Measurements from ENCODE around the gene FGD2.
"Not testable (repeated sequence)": the region's sequence is repeated elsewhere in the genome, so short reads cannot be mapped to it uniquely, and the experiment has no call there.

The FGD2 gene

DNA sequence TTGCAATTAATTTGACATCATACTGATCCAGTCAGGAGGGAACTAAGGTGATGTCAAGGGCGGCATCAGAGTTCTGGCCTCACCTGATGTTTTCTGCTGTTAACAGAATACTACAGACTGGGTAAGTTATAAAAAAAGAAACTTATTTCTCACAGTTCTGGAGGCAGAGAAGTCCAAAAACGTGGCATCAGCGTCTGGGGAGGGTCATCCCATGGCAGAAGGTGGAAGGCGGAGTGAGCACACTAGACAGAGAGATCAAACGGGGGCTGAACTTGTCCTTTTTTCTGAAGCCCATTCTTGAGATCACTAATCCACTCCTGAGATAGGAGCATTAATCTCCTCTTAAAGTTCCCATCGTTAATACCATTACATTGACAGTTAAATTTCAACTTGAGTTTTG, 16.2 kb upstream of the FGD2 start:
- Histone ChIP-seq H3K27ac (ENCODE audit: low read depth, low read length) (no peak overlapping the region), H3K4me3 (ENCODE audit: low read length) (no peak overlapping the region), H3K4me1 (ENCODE audit: control insufficient read depth, low read length) (peaks cover 20% of the 10 kb centered on the region), H3K36me3 (ENCODE audit: control insufficient read depth, low read length) (peaks cover 4% of the 10 kb centered on the region; the same call in 1 of the 2 replicates), H4K20me1 (ENCODE audit: control insufficient read depth, insufficient read depth, low read depth, low read length) (peaks cover 4% of the 10 kb centered on the region; the same call in 1 of the 2 replicates), H3K9me2 (replicated peaks; ENCODE audit: control insufficient read depth, low read length) (no peaks in the 10 kb centered on the region), H3K27me3 (ENCODE audit: control insufficient read depth, low read length) (peaks cover 15% of the 10 kb centered on the region), H3K79me2 (ENCODE audit: control insufficient read depth, low read length) (peaks cover 23% of the 10 kb centered on the region), H3K9me3 (ENCODE audit: control insufficient read depth, insufficient read depth, low read length) (no peaks in the 10 kb centered on the region), H3F3A (ENCODE audit: control insufficient read depth, insufficient read depth) (0 out of 2 replicates have a peak, but pooled peaks cover 5% of the 10 kb centered on the region), H3K4me2 (ENCODE audit: low read length) (no peak overlapping the region)
- TF ChIP-seq CTCF (IDR thresholded peaks at IDR 0.05; ENCODE audit: low read depth, low read length, poor library complexity, severe bottlenecking) (no peak), EZH2phosphoT487 (IDR thresholded peaks at IDR 0.05; ENCODE audit: borderline replicate concordance, low read length) (no peak)

DNA sequence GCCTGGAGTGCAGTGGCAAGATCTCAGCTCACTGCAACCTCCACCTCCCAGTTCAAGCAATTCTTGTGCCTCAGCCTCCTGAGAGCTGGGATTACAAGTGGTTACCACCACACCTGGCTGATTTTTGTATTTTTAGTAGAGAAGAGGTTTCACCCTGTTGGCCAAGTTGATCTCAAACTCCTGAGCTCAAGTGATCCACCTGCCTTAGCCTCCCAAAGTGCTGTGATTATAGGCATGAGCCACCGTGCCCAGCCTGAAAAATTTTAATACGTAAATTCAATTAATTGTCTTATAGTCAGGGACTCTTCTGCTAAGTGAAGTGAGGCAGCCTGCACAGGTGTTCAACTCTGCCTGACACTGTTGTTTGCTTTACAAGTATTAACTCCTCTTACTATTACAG, 15.1 kb upstream of the FGD2 start:
- H4K20me1 ChIP-seq (ENCODE audit: control insufficient read depth, insufficient read depth, low read depth, low read length); H3K4me2 ChIP-seq (ENCODE audit: low read length); H3K27ac ChIP-seq (ENCODE audit: low read depth, low read length); H3K36me3 ChIP-seq (ENCODE audit: control insufficient read depth, low read length); H3K9me3 ChIP-seq (ENCODE audit: control insufficient read depth, insufficient read depth, low read length); H3K4me3 ChIP-seq (ENCODE audit: low read length); H3F3A ChIP-seq (ENCODE audit: control insufficient read depth, insufficient read depth); H3K9me2 ChIP-seq (replicated peaks; ENCODE audit: control insufficient read depth, low read length): not testable (repeated sequence)
- Histone ChIP-seq H3K79me2 (ENCODE audit: control insufficient read depth, low read length) (peaks cover 11% of the 10 kb centered on the region), H3K27me3 (ENCODE audit: control insufficient read depth, low read length) (peaks cover 20% of the 10 kb centered on the region), H3K4me1 (ENCODE audit: control insufficient read depth, low read length) (peaks cover 13% of the 10 kb centered on the region)

DNA sequence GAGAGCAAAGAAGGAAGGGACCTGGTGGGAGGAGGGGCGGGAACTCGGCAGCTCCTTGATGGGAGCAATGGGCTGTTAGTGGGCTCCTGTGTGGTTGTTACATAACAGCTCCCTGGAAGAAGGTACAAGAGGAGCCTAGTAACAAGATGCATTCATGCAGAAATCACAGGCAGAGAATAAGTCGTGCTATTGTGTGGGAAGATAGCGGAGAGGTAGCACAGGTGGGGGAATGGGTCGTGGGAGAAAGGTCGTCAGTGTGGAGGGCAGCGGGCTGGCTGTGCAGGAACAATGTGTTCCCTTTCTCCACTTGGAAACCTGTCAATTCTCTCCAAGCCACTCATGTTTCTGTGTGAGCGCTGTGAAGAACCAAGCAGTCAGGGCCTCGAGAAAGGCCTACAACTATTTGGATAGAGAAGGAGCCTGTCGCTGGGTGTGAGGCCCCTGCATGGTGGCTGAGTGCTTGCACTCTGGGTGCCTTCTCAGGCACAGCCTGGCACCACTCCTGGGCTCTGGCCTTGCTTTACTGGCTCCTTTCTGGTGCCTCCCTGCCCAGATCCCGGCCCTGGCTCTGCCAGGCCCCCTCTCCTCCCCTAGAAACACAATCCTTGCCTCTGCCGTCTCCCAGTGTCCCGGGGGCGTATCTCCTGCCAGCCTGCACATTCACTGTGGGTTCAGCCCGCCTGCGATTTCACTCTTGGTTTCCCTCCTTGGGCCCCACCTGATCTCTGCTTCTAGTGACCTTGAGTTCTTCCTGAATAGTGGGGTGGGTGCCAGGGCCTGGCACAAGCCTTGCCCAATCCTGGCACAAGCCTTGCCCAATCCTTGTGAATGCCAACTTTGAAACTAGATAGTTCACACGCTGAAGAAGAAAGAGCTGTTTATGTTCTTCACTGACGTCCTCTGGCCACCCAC, 7.4 kb upstream of the FGD2 start:
- Histone ChIP-seq H3K27me3 (ENCODE audit: control insufficient read depth, low read length) (peaks cover 8% of the 10 kb centered on the region; the same call in 1 of the 2 replicates), H3K4me3 (ENCODE audit: low read length) (no peak overlapping the region), H3K9me2 (replicated peaks; ENCODE audit: control insufficient read depth, low read length) (no peaks in the 10 kb centered on the region), H3K9me3 (ENCODE audit: control insufficient read depth, insufficient read depth, low read length) (no peaks in the 10 kb centered on the region), H3K79me2 (ENCODE audit: control insufficient read depth, low read length) (no peaks in the 10 kb centered on the region), H3F3A (ENCODE audit: control insufficient read depth, insufficient read depth) (peaks cover 7% of the 10 kb centered on the region), H3K4me2 (ENCODE audit: low read length) (no peak overlapping the region), H3K4me1 (ENCODE audit: control insufficient read depth, low read length) (peaks cover 22% of the 10 kb centered on the region), H4K20me1 (ENCODE audit: control insufficient read depth, insufficient read depth, low read depth, low read length) (no peaks in the 10 kb centered on the region), H3K27ac (ENCODE audit: low read depth, low read length) (no peak overlapping the region), H3K36me3 (ENCODE audit: control insufficient read depth, low read length) (no peaks in the 10 kb centered on the region)
- TF ChIP-seq CTCF (IDR thresholded peaks at IDR 0.05; ENCODE audit: low read depth, low read length, poor library complexity, severe bottlenecking) (no peak), EZH2phosphoT487 (IDR thresholded peaks at IDR 0.05; ENCODE audit: borderline replicate concordance, low read length) (no peak)

GRCh38 chr6:36998723-36999038, 6.8 kb upstream of the FGD2 start:
- Histone ChIP-seq H3K4me1 (ENCODE audit: control insufficient read depth, low read length) (peaks cover 25% of the 10 kb centered on the region), H3K9me3 (ENCODE audit: control insufficient read depth, insufficient read depth, low read length) (no peaks in the 10 kb centered on the region), H3K36me3 (ENCODE audit: control insufficient read depth, low read length) (no peaks in the 10 kb centered on the region), H3K4me2 (ENCODE audit: low read length) (no peak overlapping the region), H3K27ac (ENCODE audit: low read depth, low read length) (no peak overlapping the region), H3K27me3 (ENCODE audit: control insufficient read depth, low read length) (peaks cover 8% of the 10 kb centered on the region; the same call in 1 of the 2 replicates), H3F3A (ENCODE audit: control insufficient read depth, insufficient read depth) (peaks cover 7% of the 10 kb centered on the region), H3K4me3 (ENCODE audit: low read length) (no peak overlapping the region), H4K20me1 (ENCODE audit: control insufficient read depth, insufficient read depth, low read depth, low read length) (no peaks in the 10 kb centered on the region), H3K79me2 (ENCODE audit: control insufficient read depth, low read length) (no peaks in the 10 kb centered on the region), H3K9me2 (replicated peaks; ENCODE audit: control insufficient read depth, low read length) (no peaks in the 10 kb centered on the region)
- TF ChIP-seq EZH2phosphoT487 (IDR thresholded peaks at IDR 0.05; ENCODE audit: borderline replicate concordance, low read length) (no peak), CTCF (IDR thresholded peaks at IDR 0.05; ENCODE audit: low read depth, low read length, poor library complexity, severe bottlenecking) (no peak)
